T-helper 2 cell (primary cell): Measurements from ENCODE around the gene SFI1.
"Not testable (repeated sequence)": the region's sequence is repeated elsewhere in the genome, so short reads cannot be mapped to it uniquely, and the experiment has no call there.

Experiments
- DNase-seq, 5 experiments: peaks; one replicate each; pipeline versions ENCODE4 v3.0.0 to v3.0.0-alpha.2; 2012 to 2022

The SFI1 gene

GRCh38 chr22:31493355-31493754 is 3.0 kb upstream of the SFI1 start:
- not testable (repeated sequence) for DNase-seq

DNA sequence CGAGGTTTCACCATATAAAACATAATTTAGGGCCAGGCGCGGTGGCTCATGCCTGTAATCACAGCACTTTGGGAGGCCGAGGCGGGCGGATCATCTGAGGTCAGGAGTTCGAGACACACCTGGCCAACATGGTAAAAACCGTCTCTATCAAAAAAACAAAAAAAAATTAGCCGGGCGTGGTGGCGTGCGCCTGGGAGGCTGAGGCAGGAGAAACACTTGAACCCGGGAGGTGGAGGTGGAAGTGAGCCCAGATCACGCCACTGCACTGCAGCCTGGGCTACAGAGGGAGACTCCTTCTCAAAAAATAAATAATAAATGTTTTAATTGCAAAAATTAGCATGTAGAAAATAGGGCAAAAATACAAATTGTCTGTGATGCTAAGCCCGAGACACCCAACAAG is 993 bp upstream of the SFI1 start:
- DNase-seq, result no peak

- DNase-seq, result peak in 4 of 5 experiments; percentile 17 to 64 (median 32)
Observed at GRCh38 chr22:31496735-31497146, 405 bp downstream of the SFI1 start.

DNA sequence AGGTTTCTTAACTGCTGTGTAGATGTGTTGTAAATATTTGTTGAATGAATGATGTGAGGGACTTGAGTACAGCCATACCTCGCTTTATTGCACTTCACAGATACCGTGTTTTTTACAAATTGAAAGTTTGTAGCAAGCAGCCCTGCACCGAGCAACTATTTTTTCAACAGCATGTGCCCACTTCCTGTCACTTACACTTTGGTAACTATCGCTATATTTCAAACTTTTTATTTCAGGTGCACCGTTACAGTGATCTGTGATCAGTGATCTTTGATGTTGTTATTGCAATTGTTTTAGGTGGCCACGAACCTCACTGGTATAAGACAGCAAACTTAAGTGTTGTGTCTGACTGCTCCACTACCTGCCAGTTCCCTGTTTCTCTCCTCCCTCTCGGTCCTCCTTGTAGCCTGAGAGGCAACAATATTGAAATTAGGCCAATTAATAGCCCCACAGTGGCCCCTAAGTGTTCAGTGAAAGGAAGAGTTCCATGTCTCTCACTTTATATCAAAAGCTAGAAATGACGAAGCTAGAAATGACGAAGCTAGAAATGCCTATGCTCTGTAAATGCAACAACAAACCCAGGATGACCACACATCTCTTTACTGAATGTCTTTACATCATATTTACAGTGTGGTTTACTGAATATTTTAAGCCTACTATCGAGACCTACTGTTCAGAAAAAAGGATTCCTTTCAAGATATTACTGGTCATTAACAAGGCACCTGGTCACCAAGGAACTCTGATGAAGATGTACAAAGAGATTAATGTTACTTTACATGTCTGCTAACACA is 1.0 kb downstream of the SFI1 start:
- DNase-seq, result peak in 2 of 5 experiments; percentile 56 to 78

DNA sequence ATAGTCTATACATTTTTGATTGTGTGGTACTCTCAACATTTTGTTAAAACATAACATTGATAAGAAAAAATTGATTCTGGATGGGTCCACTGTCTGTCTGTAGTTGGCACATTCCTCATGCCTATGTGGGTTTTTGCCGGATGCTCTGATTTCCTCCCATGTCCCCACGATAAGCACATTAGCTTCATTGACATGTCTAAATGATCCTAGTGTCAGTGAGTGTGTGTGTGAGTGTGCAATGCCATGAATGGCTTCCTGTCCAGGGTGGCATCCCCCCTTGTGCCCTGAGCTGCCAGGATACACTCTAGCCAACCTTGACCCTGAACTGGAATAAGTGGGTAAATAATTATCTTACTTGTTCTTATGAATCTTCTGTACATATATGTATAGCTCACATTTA is 5.4 kb downstream of the SFI1 start:
- peak in 1 of 5 experiments; percentile 13 for DNase-seq

- no peak for DNase-seq
Observed at GRCh38 chr22:31503211-31503964, 7.1 kb downstream of the SFI1 start.

DNA sequence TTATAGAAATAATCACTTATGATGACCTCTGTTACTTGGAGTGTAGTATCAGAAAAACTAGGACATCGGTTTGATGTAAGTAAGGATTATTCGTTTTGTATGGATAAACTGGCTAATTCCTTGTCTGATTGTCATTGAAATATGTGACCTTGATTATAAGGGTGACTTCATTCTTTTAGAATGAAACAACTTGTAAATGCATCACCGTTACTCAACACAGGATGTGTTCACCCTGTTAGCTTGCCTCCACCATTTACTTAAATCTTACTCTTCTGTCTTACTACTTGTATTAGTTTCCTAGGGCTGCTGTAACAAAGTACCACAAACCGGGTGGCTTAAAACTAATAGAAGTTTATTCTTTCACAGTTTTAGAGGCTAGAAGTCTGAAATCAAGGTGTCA is 7.9 kb downstream of the SFI1 start:
- DNase-seq, result peak in 1 of 5 experiments; percentile 18

DNA sequence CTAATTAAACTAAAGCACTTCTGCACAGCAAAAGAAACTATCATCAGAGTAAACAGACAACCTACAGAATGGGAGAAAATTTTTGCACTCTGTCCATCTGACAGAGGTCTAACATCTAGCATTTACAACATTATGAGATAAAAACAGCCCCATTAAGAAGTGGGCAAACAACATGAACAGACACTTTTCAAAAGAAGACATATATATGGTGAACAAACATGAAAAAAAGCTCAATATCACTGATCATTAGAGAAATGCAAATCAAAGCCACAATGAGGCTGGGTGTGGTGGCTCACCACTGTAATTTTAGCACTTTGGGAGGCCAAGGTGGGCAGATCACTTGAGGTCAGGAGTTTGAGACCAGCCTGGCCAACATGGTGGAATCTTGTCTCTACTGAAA is 11.2 kb downstream of the SFI1 start:
- not testable (repeated sequence) for DNase-seq

GRCh38 chr22:31508536-31508935 is 12.2 kb downstream of the SFI1 start:
- DNase-seq, result no peak

GRCh38 chr22:31509061-31509762 is 12.9 kb downstream of the SFI1 start:
- DNase-seq, result no peak

DNA sequence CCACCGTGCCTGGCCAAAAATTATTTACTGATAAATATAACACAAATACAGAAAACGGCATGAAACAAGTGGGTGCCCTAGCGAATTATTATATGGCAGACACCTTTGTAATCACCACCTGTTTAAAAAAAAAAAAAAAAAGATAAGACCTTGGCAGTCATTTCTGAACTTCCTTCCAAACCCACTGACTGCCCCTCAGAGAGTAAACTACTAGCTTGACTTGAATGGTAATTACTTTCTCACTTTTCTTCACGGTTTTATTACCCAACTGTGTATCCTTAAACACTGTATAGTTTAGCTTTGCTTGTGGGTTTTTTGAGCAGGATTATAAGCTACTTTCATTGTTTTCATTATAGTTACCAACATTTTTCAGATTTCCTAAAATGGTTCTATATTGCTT is 23.7 kb downstream of the SFI1 start:
- DNase-seq, result peak in 1 of 5 experiments; percentile 72

DNA sequence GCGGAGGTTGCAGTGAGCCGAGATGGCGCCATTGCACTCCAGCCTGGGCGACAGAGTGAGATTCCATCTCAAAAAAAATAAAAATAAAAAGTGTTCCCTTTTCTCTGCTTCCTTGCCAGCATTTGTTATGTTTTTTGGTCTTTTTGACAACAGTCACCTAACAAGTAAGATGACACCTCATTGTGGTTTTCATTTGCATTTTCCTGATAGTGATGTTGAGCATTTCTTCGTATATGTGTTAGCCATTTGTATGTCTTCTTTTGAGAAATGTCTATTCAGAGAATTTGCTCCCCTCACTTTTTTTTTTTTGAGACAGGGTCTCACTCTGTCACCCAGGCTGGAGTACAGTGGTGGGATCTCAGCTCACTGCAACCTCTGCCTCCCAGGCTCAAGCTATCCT is 27.8 kb downstream of the SFI1 start:
- peak in 2 of 5 experiments; percentile 3 to 77 for DNase-seq

- peak in 2 of 5 experiments; percentile 19 to 61 for DNase-seq
Observed at GRCh38 chr22:31526270-31526669, 29.9 kb downstream of the SFI1 start.

DNA sequence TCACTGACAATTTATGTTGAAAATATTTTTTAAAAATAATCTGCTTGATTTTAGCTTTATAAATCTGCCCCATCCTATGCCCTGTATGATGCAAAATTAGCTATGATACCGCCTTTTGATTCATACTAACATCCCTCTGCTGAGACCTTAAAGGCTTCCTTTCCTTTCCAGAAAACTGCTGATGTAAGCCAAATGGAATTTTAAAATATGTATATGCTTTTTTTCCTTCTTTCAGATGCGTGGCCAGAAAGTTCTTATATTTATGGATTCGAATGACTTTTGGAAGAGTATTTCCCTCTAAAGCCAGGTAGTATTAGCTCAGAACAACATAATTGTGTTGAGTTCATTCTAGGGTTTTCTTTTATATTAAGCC is 34.5 kb downstream of the SFI1 start:
- no peak for DNase-seq

GRCh38 chr22:31532060-31532459 is 35.7 kb downstream of the SFI1 start:
- DNase-seq, result no peak

- peak in 1 of 5 experiments; percentile 54 for DNase-seq
Observed at GRCh38 chr22:31533374-31533773, 37.0 kb downstream of the SFI1 start.

DNA sequence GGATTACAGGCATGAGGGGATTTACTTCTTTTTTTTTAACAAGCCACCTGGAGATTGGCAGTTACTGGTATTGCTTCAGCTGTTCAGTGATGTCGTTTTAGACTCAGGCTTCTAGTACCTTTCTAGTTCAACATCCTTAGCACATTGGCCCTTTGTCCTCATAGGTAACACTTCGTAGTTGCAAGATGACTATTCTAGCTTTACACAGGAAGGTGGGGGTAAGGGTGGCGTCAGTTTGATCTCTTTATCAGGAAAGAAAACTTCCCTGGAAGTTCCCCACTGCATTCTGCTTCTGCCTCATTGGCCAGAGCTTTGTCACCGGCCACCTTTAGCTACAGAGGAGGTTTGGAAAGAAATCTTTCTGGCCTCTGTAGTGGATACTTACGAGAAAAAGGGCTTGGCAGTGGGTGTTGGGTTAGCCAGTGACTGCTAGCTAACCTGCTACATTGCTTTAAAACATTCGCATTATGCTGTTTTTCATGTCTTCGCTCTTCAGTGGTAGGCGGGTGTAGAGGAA is 40.7 kb downstream of the SFI1 start:
- DNase-seq, result peak in 2 of 5 experiments; percentile 14 to 92

DNA sequence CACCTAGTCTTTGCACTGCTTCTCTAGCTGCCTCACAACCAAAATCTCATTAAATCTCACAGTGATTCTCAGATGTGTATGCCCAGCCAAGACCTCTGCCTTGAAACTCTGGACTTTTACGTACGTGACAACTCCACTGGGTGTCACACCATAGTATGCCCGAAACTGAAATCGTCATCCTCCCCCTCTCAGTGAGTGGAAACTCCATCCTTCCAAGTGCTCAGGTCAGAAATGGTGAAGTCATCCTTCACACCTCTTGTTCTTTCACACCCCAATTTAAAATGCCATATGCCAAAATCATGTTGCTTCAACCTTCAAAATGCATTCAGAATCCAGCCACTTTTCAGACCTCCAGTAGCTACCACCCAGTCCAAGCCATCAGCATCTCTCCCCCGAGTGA is 42.5 kb downstream of the SFI1 start:
- DNase-seq, result peak in 1 of 5 experiments; percentile 48

GRCh38 chr22:31540166-31540565 is 43.8 kb downstream of the SFI1 start:
- not testable (repeated sequence) for DNase-seq

- DNase-seq, result no peak
Observed at GRCh38 chr22:31540966-31541365, 44.6 kb downstream of the SFI1 start.

GRCh38 chr22:31544481-31545480 is 48.4 kb downstream of the SFI1 start:
- DNase-seq, result no peak
